ENCODE data around the gene C14orf132. TPM values are rescaled to one million over a fixed set of nuclear protein-coding genes. Genes with fewer than 3 reads are reported as not detected.

The C14orf132 gene
- polyA plus RNA-seq, 1 donor (not counting 4 experiments of a cell fraction or from before 2014, with no cell fraction given): 1.3 TPM

GRCh38 chr14:96039633-96040311 lies 610 bp downstream of the C14orf132 start:
- Histone ChIP-seq H3K4me2 (ENCODE audit: control insufficient read depth, extremely low read depth, insufficient read depth, low read depth, low read length) (peak overlapping the region; percentile 73), H4K20me1 (ENCODE audit: control insufficient read depth, extremely low read depth, insufficient read depth, low read length) (no peaks in the 10 kb centered on the region), H3K36me3 (ENCODE audit: control insufficient read depth in 2 of 2, extremely low read depth in 1 of 2, insufficient read depth in 2 of 2, low read length in 2 of 2) (no peaks in the 10 kb centered on the region), H2AFZ (ENCODE audit: control insufficient read depth, low read length) (peak overlapping the region; percentile 86), H3K9me1 (ENCODE audit: control insufficient read depth, extremely low read depth, insufficient read depth, low read length) (no peaks in the 10 kb centered on the region), H3K27ac (ENCODE audit: control insufficient read depth, insufficient read depth, low read length) (no peak overlapping the region), H3K9me3 (ENCODE audit: control insufficient read depth, low read depth, low read length) (no peaks in the 10 kb centered on the region), H3K9ac (ENCODE audit: control insufficient read depth, extremely low read depth, insufficient read depth, low read length) (peak overlapping the region; percentile 29), H3K4me1 (ENCODE audit: control insufficient read depth, extremely low read depth, insufficient read depth, low read length) (peaks cover 8% of the 10 kb centered on the region), H3K4me3 (ENCODE audit: control insufficient read depth in 2 of 3, extremely low read depth in 1 of 3, insufficient read depth in 2 of 3, low read depth in 1 of 3, low read length in 3 of 3) (peak overlapping the region; percentile 52 to 69 (median 59)), H3K27me3 (ENCODE audit: control insufficient read depth, extremely low read depth, insufficient read depth, low read length) (peaks cover 25% of the 10 kb centered on the region), H3K79me2 (ENCODE audit: control insufficient read depth, insufficient read depth, low read length) (no peaks in the 10 kb centered on the region)
- FAIRE-seq: no peak
- dilution Hi-C loops (cut with MboI; ENCODE audit: extremely low pct_ligation_motif_present, low sequenced_read_pairs): no loop called here
- TF ChIP-seq EZH2 (IDR thresholded peaks at IDR 0.05; ENCODE audit: low read length) (peak; percentile 31), CTCF (optimal IDR thresholded peaks at IDR 0.05 in 1 of 3, IDR thresholded peaks at IDR 0.05 in 1 of 3, conservative IDR thresholded peaks at IDR 0.05 in 1 of 3; ENCODE audit: extremely low read depth in 1 of 3, insufficient read depth in 2 of 3, low read length in 3 of 3) (peak in 1 of 3 experiments; percentile 38)
- no peak for DNase-seq (ENCODE audit: low read depth, low spot score)

- Histone ChIP-seq H2AFZ (ENCODE audit: control insufficient read depth, low read length) (no peak overlapping the region), H3K79me2 (ENCODE audit: control insufficient read depth, insufficient read depth, low read length) (no peaks in the 10 kb centered on the region), H3K9ac (ENCODE audit: control insufficient read depth, extremely low read depth, insufficient read depth, low read length) (no peak overlapping the region), H3K4me2 (ENCODE audit: control insufficient read depth, extremely low read depth, insufficient read depth, low read depth, low read length) (no peak overlapping the region), H3K4me1 (ENCODE audit: control insufficient read depth, extremely low read depth, insufficient read depth, low read length) (peaks cover 8% of the 10 kb centered on the region), H3K36me3 (ENCODE audit: control insufficient read depth in 2 of 2, extremely low read depth in 1 of 2, insufficient read depth in 2 of 2, low read length in 2 of 2) (no peaks in the 10 kb centered on the region), H4K20me1 (ENCODE audit: control insufficient read depth, extremely low read depth, insufficient read depth, low read length) (no peaks in the 10 kb centered on the region), H3K9me1 (ENCODE audit: control insufficient read depth, extremely low read depth, insufficient read depth, low read length) (no peaks in the 10 kb centered on the region), H3K4me3 (ENCODE audit: control insufficient read depth in 2 of 3, extremely low read depth in 1 of 3, insufficient read depth in 2 of 3, low read depth in 1 of 3, low read length in 3 of 3) (no peak overlapping the region), H3K9me3 (ENCODE audit: control insufficient read depth, low read depth, low read length) (no peaks in the 10 kb centered on the region), H3K27me3 (ENCODE audit: control insufficient read depth, extremely low read depth, insufficient read depth, low read length) (peaks cover 25% of the 10 kb centered on the region), H3K27ac (ENCODE audit: control insufficient read depth, insufficient read depth, low read length) (no peak overlapping the region)
- no peak for TF ChIP-seq CTCF (optimal IDR thresholded peaks at IDR 0.05 in 1 of 3, IDR thresholded peaks at IDR 0.05 in 1 of 3, conservative IDR thresholded peaks at IDR 0.05 in 1 of 3; ENCODE audit: extremely low read depth in 1 of 3, insufficient read depth in 2 of 3, low read length in 3 of 3)
- no peak for TF ChIP-seq EZH2 (IDR thresholded peaks at IDR 0.05; ENCODE audit: low read length)
- no peak for DNase-seq (ENCODE audit: low read depth, low spot score)
- dilution Hi-C loops (cut with MboI; ENCODE audit: extremely low pct_ligation_motif_present, low sequenced_read_pairs): no loop called here
- FAIRE-seq: no peak
Measured at GRCh38 chr14:96040828-96041371, 1.7 kb downstream of the C14orf132 start.

All from keratinocyte (primary cell).